OCI-LY3 (cell line): ENCODE results near the gene PDZRN3.

Experiments
- EZH2phosphoT487 ChIP-seq: fragments of 200-600 bp; shearing (Covaris generic); IDR thresholded peaks from 2 replicates; pipeline ENCODE4 v1.6.1; 2018; ENCODE audit warnings: antibody characterized with exemption, mixed run types, low read depth
- TF ChIP-seq, protein P1 (sequence below): fragments of 200-600, 300-600 bp; sonication (generic); IDR thresholded peaks from 2 replicates; pipeline ENCODE4 v1.5.1; 2014; ENCODE audit warnings: antibody characterized with exemption, low read length, low read depth

DNA sequence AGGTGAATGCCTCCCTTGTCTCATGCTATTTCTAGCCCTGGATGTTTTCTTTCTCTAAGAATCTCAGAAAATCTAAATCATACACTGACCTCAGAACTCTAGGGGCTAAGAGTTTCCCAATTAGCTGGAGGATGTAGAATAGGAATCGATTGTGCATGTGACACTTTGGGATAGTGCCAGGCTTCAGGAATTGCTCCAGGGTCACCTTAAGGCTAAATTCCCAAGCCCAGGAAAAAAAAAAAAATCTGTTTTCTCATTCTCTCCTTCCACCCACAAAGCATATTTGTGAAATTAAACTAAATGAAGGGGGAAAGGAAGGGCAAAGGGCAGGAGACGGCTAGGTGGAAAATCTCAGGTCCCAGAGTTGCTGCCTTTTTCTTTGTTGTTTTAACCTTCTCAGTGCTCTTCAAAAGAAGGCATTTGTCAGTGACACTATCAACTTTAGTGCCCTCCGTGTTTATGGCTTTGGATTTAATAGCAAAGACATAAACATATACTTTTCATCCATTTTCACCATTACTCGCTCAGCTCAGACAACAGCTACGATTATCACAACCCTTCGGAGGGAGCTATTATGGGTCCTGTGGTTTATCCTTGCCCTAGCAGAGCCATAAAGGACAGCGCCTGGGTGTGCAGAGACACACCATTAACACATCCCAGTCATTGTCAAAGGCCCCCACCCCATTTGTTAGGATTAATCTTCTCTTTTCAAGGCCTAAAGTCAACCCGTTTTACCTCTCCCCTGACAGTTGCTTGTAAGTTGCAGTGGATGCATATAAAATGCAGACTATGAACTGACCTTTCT is 271.7 kb downstream of the PDZRN3 start:
- TF ChIP-seq, protein P1, sequence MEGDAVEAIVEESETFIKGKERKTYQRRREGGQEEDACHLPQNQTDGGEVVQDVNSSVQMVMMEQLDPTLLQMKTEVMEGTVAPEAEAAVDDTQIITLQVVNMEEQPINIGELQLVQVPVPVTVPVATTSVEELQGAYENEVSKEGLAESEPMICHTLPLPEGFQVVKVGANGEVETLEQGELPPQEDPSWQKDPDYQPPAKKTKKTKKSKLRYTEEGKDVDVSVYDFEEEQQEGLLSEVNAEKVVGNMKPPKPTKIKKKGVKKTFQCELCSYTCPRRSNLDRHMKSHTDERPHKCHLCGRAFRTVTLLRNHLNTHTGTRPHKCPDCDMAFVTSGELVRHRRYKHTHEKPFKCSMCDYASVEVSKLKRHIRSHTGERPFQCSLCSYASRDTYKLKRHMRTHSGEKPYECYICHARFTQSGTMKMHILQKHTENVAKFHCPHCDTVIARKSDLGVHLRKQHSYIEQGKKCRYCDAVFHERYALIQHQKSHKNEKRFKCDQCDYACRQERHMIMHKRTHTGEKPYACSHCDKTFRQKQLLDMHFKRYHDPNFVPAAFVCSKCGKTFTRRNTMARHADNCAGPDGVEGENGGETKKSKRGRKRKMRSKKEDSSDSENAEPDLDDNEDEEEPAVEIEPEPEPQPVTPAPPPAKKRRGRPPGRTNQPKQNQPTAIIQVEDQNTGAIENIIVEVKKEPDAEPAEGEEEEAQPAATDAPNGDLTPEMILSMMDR: no peak
- no peak for TF ChIP-seq EZH2phosphoT487
